ENCODE measurements around the gene FAT1.

DNA sequence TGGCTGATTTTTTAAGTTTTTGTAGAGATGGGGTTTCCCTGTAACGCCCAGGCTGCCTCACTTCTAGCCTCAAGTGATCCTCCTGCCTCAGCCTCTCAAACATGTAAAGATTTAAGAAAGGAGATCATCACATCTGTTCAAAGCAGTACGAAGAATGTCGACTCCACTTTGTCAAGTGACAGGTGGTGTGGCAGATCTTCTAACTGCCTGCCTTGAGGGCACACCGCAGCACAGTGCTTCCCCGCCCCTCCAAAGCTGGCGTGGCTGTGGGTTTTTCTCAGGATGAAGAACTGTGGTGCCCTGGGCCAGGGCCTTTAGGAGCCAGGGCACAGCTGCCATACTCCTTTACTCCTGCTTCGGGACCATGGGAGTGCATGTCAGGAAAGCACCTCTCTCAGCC lies 125.0 kb downstream of the FAT1 start:
- TF ChIP-seq POLR2A (IDR thresholded peaks at IDR 0.05) = no peak
- TF ChIP-seq, protein P1, sequence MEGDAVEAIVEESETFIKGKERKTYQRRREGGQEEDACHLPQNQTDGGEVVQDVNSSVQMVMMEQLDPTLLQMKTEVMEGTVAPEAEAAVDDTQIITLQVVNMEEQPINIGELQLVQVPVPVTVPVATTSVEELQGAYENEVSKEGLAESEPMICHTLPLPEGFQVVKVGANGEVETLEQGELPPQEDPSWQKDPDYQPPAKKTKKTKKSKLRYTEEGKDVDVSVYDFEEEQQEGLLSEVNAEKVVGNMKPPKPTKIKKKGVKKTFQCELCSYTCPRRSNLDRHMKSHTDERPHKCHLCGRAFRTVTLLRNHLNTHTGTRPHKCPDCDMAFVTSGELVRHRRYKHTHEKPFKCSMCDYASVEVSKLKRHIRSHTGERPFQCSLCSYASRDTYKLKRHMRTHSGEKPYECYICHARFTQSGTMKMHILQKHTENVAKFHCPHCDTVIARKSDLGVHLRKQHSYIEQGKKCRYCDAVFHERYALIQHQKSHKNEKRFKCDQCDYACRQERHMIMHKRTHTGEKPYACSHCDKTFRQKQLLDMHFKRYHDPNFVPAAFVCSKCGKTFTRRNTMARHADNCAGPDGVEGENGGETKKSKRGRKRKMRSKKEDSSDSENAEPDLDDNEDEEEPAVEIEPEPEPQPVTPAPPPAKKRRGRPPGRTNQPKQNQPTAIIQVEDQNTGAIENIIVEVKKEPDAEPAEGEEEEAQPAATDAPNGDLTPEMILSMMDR (IDR thresholded peaks at IDR 0.05 in 4 of 5, conservative IDR thresholded peaks at IDR 0.05 in 1 of 5) = no peak

Data from gastrocnemius medialis (tissue), 4 donors.